LNCAP (cell line): ENCODE measurements around the gene TENM3.

Experiments
- TF ChIP-seq, protein P1 (sequence below): fragments of 450-650 bp; IDR thresholded peaks from 2 replicates; pipeline ENCODE4 v1.5.1; 2017; ENCODE audit warnings: mild to moderate bottlenecking

The TENM3 gene

DNA sequence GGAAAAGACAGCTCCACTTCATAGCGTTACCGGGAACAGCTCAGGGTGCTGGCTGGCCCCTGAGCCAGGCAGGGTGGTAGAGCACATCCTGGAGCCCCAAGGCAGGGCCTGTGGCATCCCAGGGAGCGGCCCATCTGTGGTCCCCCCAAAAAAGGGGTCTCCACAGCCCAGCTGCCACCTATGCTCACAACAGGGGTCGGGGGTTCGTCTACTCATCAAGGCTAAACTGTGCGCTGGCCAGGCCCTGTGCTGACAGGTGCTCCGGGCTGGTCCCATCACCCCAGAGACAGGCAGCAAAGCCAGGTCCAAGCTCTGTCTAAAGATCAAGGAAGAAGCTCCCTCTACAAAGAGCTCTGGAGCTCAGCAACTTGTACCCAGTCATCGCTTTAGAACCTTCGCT is 596.1 kb downstream of the TENM3 start:
- TF ChIP-seq, protein P1, sequence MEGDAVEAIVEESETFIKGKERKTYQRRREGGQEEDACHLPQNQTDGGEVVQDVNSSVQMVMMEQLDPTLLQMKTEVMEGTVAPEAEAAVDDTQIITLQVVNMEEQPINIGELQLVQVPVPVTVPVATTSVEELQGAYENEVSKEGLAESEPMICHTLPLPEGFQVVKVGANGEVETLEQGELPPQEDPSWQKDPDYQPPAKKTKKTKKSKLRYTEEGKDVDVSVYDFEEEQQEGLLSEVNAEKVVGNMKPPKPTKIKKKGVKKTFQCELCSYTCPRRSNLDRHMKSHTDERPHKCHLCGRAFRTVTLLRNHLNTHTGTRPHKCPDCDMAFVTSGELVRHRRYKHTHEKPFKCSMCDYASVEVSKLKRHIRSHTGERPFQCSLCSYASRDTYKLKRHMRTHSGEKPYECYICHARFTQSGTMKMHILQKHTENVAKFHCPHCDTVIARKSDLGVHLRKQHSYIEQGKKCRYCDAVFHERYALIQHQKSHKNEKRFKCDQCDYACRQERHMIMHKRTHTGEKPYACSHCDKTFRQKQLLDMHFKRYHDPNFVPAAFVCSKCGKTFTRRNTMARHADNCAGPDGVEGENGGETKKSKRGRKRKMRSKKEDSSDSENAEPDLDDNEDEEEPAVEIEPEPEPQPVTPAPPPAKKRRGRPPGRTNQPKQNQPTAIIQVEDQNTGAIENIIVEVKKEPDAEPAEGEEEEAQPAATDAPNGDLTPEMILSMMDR = no peak

DNA sequence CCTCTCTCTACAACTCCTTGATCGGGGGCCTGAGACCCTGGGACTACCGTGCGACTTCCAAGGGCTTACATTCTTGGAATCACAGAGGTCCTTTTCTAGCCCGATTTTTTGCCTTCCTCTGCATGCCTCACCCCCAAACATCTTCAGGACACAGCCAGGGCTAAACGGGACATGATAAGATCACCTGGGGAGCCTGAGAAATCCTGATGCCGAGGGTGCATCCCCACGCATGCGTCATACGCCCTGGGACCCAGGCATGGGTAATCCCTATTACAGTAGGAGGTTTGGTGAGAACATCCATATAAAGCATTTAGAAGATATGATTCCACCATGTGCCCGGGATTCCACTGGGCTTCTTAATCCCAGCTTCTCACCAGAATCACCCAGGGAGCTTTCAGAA is 596.9 kb downstream of the TENM3 start:
- TF ChIP-seq, protein P1 = no peak

DNA sequence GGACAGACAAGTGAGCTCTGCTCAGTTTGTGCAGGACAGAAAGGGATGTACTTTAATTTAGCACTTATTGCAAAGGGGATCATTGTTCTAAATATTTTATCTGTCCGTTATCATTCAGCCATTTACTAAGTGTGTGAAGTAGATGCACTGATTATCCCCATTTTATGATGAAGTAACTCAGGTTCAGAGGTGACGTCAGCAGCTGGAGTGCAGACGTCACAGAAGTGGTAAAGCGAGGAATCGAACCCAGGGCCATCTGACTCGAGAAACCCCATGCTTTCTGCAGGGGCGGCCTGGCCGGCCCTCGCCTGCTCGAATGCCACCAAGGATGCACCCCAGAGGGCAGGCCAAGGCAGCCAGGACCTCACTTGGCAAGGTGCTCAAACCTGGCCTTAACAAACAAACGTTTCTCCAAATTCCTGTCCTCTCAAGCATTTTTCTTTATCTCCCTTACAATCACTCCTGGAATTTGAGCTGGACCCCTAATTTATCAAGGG is 599.0 kb downstream of the TENM3 start:
- TF ChIP-seq, protein P1 = no peak

DNA sequence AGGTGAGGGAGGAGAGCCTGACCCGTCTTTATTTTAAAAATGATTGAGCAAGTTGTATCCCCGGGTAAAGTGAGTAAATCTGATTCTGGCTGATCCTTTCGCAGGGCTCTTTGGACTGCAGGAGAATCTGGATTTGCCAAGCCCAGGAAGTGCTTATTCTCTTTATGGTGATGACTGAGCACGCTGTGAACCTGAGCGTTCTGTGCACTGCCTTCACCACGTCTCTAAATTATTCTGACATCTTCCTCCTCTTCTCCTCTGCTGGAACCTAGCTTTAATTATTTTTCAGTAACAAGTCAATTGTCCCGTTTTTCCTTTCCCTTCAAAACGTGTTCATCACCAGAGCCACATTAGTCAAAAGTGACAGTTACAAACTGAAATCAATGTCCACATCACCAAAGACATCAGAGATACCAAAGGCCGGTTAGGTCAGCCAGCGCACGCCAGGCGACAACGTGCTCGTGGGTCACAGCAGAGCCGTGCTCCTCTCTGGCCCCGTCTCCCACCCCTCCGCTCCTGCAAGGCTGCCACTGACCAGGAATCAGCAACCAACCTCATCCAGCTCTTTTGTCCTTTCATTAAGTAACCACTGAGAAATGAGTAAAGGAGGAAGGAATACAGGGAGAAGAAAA is 599.7 kb downstream of the TENM3 start:
- TF ChIP-seq, protein P1 = no peak

DNA sequence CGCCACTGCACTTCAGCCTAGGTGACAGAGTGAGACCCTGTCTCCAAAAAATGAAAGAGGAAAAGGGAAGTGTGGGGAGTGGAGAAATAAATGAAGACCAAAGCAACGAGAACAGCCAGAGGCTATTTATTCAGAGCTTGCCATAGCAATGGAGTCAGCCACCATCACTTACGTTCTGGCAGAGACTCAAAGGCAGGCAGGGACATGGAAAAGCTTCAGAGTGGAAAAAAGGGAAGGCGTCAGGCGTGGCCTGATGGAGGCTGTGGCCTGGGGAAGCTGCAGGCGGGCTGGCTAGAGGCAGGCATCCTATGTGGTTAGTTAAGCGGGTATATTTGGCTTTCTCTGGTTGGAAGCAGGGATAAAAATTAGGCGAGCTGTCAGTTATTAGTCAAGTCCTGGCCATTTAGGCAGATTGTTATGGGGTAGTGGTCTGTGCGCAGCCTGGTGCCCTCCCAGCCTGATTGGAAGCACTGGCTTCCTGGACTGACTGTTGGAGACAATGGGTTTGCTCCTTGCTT is 600.7 kb downstream of the TENM3 start:
- TF ChIP-seq, protein P1 = no peak

DNA sequence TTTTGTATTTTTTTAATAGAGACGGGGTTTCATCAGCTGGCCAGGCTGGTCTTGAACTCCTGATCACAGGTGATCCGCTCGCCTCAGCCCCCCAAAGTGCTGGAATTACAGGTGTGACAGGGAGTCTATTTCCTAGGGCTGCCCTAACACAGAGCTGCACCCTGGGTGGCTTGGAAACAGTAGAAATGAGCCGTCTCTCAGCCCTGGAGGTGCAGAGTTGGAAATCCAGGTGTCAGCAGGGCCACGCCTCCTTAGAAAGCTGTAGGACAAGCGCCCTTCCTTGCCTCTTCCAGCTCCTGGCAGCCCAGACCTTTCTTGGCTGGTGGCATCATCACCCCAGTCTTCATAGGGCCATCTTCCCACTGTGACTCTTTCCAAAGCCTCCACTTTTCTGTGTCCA is 602.4 kb downstream of the TENM3 start:
- TF ChIP-seq, protein P1 = no peak

DNA sequence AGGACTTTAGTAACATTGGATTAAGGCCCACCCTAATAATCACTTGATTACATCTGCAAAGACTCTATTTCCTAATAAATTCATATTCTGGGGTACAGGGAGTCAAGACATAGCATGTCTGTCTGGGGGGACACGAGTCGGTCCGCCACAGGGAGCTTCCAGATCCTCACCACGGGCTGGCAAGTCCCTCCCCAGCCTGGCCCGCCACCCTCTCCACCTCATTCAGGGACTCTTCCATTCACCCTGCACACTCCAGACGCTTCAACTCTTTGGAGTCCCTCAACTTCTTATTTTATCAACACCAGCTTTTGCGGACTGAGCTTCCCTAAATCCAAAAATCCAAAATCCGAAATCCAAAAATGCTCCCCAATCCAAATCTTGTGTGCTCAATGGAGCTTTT is 602.8 kb downstream of the TENM3 start:
- TF ChIP-seq, protein P1 = no peak
